ENCODE data around the gene LGI4. TPM values are rescaled to one million over a fixed set of nuclear protein-coding genes. Genes with fewer than 3 reads are reported as not detected.

Gene LGI4
- total RNA-seq, 1 donor from 2014 or later = 14.2 TPM

GRCh38 chr19:35123573-35123972 is 11.3 kb downstream of the LGI4 start:
- no peak for DNase-seq

DNA sequence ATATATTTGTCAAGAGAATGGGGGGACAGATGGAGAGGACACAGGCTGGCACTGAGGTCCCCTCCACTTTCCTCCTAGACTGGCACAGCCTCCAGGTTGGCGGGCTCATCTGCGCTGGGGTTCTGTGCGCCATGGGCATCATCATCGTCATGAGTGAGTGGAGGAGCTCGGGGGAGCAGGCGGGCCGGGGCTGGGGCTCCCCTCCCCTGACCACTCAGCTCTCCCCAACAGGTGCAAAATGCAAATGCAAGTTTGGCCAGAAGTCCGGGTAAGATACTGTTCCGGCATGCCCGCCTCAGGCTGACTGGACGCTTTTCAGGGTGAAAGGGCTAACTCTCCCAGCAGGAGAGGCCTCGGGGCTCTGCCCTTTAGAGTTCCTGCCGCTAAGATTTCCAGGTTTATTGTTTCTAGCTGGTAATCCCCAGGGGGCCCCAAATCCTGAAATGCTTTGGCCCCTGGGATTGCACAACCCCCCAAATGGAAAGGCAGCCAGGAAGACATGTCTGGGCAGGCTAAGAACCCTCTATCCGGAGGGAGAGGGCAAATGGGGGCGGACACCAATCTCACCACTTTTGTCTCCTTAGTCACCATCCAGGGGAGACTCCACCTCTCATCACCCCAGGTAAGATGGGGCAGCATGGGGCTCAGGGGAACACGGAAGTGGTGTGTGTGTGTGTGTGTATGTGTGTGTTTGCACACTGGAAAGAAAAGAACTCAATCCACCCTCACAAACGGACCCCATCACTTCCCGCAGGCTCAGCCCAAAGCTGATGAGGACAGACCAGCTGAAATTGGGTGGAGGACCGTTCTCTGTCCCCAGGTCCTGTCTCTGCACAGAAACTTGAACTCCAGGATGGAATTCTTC is 11.9 kb downstream of the LGI4 start:
- no peak for DNase-seq

- no peak for DNase-seq
Observed at GRCh38 chr19:35120898-35121297, 14.0 kb downstream of the LGI4 start.

DNA sequence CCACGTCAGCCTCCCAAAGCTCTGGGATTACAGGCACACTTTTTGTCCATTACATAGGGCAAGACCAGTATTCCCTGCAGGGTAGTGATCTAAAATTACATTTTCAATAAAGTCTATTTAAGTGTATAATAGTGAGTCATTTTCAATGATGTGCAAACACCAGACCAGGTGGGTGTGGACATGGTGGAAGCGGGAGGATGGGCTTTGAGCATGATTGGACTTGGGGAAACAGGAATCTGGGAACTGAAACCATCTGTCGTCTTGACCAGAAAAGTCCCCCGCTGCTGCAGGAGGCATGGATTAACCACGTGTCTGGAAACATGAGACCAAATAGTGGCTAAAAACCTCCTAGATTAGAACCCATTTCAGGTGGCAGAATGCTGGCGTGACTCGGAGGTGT is 14.4 kb downstream of the LGI4 start:
- DNase-seq = peak; percentile 37

DNA sequence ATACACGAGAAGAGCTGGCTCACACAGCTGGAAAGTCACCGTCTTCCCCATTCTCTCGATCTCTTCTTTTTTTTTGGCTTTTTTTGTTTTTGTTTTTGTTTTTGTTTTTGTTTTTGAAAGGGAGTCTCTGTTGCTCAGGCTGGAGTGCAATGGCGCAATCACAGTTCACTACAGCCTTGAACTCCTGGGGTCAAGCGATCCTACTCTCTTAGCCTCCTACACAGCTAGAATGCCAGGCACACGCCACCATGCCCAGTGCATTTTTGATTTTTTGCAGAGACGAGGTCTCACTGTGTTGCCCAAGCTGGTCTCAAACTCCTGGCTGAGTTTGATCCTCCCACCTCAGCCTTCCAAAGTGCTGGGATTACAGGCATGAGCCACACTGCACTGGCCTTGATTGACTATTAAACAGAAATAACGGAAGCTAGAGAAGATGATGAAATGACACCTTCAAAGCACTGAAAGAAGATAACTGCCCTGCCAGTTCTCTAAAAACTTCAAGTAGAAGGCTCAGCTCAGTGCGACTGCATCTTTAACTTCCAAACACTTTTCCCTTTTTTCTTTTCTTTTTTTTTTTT is 15.2 kb downstream of the LGI4 start:
- no peak for DNase-seq

GRCh38 chr19:35119091-35119490 is 15.8 kb downstream of the LGI4 start:
- no peak for DNase-seq

DNA sequence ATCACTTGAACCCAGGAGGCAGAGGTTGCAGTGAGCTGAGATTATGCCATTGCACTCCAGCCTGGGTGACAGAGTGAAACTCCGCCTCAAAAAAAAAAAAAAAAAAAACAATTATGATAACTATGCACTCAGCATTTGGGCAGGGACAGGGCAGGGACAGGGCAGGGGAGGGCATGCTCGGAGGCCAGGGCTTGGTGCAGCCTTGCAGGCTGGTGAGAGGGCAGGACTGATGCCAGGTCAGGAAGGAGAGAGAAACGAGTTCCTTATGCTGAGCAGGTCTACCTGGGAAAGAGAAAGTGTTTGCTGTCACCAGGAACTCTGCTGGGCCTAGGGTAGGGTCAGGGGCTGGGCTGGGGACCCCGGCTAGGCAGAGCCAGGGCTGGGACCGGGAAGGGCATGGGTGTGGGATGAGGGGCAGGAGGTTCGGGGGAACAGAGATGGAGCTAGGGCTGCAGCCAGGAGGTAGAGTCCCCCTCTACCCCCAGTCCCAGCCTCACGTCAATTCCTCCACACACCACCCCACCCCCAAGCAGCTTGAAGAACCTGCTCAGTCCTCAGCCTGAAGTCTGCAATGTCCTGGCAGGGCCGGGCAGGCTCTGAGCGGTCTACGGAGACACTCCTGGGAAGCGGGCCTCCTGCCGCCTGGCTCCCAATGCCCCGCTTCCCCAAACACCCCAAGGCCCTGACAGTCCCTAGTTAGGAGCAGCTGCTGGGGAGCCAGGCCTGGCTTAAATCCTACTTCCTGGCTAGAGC is 16.4 kb downstream of the LGI4 start:
- no peak for DNase-seq

DNA sequence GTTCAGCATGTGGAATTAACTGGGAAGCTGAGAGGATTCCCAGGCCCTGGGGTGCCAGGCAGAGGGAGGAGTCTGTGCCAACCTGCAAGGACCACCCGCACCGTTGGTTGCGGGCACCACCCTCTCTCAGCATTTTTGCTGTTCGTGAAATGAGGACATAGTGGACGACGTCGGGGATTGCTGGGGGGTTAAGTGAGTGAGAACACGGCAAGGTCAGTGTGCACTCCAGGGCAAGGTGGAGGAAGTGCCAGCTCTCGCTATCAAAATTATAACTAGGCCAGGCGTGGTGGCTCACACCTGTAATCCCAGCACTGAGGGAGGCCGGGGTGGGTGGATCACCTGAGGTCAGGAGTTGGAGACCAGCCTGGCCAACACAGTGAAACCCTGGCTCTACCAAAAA is 17.1 kb downstream of the LGI4 start:
- no peak for DNase-seq

GRCh38 chr19:35117116-35117515 is 17.7 kb downstream of the LGI4 start:
- DNase-seq = no peak

DNA sequence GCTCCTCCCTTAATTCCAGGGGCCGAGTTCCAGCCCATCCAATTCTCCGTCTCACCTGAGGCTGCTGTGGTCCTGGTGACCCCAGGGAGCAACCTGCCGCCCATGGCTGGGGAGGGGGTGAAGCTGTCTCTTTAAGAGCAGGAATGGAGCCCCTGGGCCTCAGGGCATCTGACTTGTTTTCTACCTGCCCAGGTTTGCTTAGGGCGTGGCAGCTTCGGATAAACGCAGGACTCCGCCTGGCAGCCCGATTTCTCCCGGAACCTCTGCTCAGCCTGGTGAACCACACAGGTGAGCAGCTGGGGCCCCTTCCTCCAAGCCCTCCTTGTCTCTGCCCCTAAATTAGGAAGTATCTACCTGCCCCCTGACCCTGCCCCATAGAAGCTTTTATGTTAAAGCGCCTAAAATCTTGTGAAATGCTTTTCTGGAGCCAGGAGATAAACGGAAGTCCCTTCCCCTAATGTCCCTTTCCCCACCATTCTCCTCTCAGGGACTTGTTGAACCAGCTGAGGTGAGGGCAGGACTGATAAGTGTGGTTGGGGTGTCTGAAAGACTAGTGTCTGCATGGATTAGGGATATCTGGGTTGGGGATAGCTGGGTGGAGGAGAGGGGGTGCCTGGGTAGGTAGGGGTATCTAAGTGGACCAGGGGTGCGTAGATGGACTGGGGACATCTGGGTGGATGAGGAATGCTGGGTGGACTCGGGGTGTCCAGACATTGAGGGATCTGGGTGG is 18.6 kb downstream of the LGI4 start:
- DNase-seq = no peak

GRCh38 chr19:35115177-35115951 is 19.5 kb downstream of the LGI4 start, which contains the start of gene FXYD3:
Gene FXYD3 (plus strand): TSS chr19:35115823. CDS start chr19:35119377, 3,554 bp downstream.
- peak; percentile 66 for DNase-seq

DNA sequence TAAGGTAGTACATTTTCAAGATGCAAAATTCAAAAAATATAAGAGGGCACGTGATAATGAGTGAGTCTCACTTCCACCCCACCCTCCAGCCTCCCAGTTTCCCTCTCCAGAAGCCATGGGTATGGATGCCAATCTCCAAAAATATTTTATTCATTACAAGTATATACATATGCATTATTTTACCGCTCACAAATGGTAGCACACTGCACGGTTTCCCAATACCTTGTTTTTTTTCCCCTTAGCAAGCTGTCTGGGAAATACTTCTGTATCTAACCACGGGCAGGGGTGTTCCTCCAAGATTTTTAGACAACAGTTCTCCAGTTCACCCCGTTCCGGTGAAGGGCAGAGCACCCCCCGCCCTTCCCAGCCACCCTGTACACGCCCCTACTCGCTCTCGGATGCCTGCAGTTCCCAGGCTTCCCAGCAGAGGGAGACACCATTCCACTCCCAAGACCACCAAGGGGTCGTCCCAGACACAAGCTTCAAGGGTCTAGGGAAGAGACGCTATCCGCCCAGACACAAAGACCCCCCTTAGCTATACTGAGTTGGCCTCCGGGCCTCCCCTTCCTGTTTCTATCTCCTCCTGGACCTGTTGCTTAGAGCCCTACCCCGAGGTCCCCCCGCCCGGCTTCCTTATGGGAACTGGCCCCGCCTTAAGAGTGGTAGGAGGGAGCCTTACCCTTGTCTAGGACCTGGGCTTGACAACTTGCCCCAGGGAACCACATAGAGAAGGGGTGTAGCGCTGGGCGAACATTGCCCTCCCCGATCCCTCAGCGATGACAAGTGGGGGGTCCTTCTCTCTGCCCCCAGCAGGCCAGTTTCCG is 20.3 kb downstream of the LGI4 start:
- DNase-seq = peak; percentile 29

DNA sequence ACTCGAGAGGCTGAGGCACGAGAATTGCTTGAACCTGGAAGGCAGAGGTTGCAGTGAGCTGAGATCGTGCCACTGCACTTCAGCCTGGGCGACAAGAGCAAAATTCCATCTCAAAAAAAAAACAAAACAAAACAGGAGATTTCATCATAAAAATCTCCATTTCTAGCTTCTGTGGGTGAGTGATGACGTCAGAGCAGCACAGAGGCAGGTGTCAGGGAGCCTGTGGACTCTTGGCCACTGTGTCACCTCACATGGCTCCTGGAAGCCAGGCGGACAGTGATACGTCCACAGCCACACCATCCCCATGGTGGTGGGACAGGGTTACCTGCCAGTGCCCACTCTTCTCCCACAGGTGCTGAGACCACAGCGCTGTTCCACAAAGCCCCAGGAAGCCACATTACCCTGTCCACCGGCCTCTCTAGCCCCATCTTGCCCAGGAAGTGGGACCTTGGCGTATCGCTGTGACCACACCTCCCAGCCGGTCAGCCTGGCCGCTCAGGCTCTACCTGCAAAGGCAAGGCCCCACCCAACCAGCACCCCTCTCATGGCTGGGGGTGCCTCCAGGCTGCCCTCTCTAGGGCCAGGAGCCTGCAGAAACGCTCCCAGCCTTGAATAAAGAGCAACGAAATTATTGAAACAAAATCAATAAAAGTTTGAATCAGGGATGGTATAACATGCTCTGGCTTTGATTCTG is 21.7 kb downstream of the LGI4 start:
- DNase-seq = no peak

DNA sequence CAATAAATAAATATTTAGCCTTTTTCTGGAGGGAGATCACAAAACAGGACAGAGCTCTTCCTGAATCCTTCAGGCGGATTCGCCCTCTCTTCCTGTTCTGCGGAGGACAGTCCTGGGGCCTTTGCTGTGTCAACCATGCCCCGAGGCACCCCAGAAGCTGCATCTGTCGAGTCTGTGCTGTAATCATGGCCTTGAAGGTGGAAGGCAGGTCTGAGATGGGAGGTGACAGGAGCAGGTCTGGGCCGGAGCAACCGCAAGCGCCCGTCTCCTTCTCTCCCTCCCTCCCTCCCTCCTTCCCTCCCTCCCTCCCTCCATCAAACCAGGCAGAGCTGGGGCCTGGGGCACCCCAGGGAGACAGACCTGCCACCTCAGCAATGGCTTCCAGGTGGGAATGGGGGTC is 23.9 kb downstream of the LGI4 start:
- no peak for DNase-seq

DNA sequence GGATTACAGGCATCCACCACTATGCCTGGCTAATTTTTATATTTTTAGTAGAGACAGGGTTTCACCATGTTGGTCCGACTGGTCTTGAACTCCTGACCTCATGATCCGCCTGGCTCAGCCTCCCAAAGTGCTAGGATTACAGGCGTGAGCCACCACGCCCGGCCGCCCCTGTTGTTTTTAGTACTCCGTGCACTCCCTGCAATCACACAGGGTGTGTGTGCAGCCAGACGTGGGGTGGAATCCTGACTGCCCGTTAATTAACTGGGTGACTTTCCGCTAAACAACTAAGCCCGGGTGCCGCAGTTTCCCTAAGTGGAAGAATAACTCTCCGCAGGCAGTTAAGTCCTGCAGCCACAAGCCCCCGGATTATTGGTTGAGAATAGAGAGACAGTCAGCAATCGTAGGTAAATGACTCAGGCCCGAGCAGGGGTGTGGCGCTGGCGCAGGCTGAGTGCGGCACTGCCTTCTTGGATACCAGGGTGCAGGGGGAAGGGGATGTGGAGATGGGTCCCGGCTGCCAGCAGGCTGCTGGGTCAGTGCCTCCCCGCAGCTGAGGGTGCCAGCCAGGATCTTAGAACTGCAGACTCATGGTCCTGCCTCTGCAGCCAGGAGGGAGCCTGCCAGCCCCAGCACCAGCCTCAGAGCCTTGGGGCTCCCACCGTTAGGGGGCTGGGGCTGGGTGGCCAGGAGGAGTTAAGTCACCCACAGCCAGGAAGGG is 25.3 kb downstream of the LGI4 start:
- DNase-seq = no peak

GRCh38 chr19:35108730-35109129 is 26.1 kb downstream of the LGI4 start:
- no peak for DNase-seq

DNA sequence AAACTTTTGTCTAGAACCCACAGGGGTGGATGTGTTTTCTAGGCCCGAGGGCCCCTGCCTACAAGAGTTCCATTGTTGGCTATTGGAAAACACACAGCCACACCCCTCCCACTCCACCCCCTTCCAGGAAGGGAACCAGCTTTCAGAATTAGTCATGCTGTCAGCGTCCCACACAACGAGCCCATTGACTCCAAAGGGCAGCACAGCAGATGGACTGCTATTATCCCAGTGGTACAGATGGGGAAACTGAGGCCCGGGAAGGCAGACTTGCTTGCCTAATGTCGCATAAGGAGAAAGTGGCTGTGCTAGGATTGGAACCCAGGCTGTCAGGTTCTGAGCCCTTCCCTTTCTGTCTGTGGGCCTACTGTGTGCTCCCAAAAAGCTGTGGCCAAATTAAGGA is 27.3 kb downstream of the LGI4 start:
- peak; percentile 74 for DNase-seq

DNA sequence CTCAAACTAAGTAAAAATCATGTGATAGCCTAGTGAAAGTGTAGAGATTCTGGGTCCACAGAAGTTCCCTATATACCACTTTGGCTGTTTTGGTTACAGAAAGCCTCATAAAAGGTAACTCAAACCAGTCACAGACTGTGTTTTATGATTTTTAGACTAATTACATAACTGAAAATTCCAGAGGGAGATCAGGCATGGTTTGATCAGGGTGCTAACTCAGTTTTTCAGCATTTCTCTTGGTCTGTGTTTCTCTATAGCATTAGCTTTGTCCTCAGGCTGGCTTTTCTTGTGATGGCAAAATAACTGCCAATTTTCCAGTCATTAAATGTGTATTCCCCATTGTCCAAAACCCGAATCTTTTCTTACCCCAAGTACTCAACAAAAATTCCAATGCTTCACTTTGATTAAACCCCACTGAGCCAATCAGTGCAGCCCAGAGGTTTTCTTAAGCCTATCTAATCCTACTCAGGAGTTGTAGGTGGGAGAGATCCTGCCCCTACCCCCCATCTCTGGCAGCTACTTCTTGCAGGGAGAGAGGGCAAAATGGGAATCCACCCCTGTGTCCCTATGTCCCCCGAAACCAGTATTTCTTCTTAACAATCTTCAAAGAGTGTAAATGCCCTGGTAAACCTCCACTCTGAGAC is 27.8 kb downstream of the LGI4 start:
- DNase-seq = no peak

- DNase-seq = peak; percentile 74
Observed at GRCh38 chr19:35106291-35106583, 28.6 kb downstream of the LGI4 start.
